T-helper 2 cell treated with Interferon-gamma antibody and Interleukin-4, amounts not matched to agents 5 μg/mL and 100 μg/mL, for 36 hours (primary cell): ENCODE data around the gene TFRC.
"Not testable (repeated sequence)": the region's sequence is repeated elsewhere in the genome, so short reads cannot be mapped to it uniquely, and the experiment has no call there.

Source experiments
- DNase-seq: peaks from one replicate; pipeline ENCODE4 v3.0.0; 2021; ENCODE audit warnings: low spot score
- H3K27ac Mint-ChIP-seq: one replicate; pipeline ENCODE4 v1.8.0; 2021; ENCODE audit warnings: mild to moderate bottlenecking, mixed read lengths
- H3K27me3 Mint-ChIP-seq: one replicate; pipeline ENCODE4 v1.8.0; 2021; ENCODE audit warnings: low read depth, mixed read lengths
- H3K36me3 Mint-ChIP-seq: one replicate; pipeline ENCODE4 v1.8.0; 2021; ENCODE audit warnings: low read depth, mixed read lengths
- H3K4me1 Mint-ChIP-seq: one replicate; pipeline ENCODE4 v1.8.0; 2021; ENCODE audit warnings: low read depth, mixed read lengths
- H3K4me3 Mint-ChIP-seq: one replicate; pipeline ENCODE4 v1.8.0; 2022; ENCODE audit warnings: mild to moderate bottlenecking, moderate library complexity, mixed read lengths
- H3K9me3 Mint-ChIP-seq: one replicate; pipeline ENCODE4 v1.8.0; 2021; ENCODE audit warnings: mixed read lengths

Gene TFRC

DNA sequence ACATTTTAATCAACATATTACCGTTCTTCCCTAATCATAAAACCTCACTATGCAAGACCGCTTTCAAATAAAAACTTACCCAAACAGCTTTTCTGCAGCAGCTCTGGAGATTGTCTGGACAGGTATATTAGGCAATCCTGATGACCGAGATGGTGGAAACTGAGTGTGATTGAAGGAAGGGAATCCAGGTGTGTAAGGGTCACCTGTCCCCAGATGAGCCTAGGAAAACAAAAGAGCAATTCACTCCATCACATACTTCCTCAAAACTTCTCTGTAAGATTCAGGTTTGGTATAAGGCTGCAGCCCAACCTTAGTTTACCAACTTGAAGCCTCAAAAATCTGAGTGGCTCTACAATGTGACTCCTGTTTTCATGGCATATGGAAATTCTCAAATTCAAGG, 14.5 kb downstream of the TFRC start:
- peaks cover 77% of the 10 kb centered on the region for H3K36me3 Mint-ChIP-seq

DNA sequence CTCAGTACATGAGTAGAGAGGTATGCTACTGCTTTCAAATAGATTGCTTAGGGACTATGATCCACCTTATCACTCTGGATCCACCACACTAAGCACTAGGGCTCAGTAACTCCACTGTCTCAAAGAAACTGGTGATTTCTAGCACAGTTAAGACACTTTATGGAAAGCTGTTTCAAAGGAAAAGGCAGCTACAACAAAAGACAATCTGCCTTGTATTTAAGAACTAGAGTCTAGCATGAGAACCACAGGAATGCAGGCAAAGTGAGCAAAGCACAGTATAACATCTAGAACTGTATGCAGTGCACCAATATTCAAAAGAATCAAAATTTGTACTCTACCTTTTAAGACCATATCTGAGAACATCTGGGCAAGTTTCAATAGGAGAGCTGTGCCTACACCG, 17.9 kb downstream of the TFRC start:
- peaks cover 79% of the 10 kb centered on the region for H3K36me3 Mint-ChIP-seq

More for the DNA sequence above, 14.5 kb downstream of the TFRC start:
- H3K9me3 Mint-ChIP-seq: no peaks in the 10 kb centered on the region
- H3K27ac Mint-ChIP-seq: no peak overlapping the region
- peaks cover 9% of the 10 kb centered on the region for H3K4me1 Mint-ChIP-seq
- no peak for DNase-seq
- H3K4me3 Mint-ChIP-seq: no peak overlapping the region
- no peaks in the 10 kb centered on the region for H3K27me3 Mint-ChIP-seq

DNA sequence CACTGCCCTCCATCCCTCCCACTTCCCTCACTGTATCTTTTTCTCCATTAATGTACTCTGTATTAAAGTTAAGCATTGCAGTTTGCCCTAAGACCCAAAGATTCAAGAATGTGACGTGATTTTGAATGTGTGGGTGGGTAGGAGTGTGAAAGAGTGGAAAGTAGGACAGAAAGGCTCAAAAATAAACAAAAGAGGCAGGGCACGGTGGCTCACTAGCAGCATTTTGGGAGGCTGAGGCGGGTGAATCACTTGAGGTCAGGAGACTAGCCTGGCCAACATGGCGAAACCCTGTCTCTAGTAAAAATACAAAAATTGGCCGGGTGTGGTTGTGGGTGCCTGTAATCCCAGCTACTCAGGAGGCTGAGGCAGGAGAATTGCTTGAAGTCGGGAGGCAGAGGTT, 18.4 kb downstream of the TFRC start:
- Mint-ChIP-seq H3K36me3 (peaks cover 79% of the 10 kb centered on the region), H3K9me3 (no peaks in the 10 kb centered on the region), H3K4me3 (no peak overlapping the region), H3K27ac (peak overlapping the region; percentile 12), H3K4me1 (peaks cover 4% of the 10 kb centered on the region), H3K27me3 (no peaks in the 10 kb centered on the region)
- DNase-seq: no peak

More for the DNA sequence above, 17.9 kb downstream of the TFRC start:
- DNase-seq: no peak
- no peak overlapping the region for H3K27ac Mint-ChIP-seq
- H3K4me3 Mint-ChIP-seq: no peak overlapping the region
- H3K27me3 Mint-ChIP-seq: no peaks in the 10 kb centered on the region
- H3K4me1 Mint-ChIP-seq: peaks cover 4% of the 10 kb centered on the region
- no peaks in the 10 kb centered on the region for H3K9me3 Mint-ChIP-seq

DNA sequence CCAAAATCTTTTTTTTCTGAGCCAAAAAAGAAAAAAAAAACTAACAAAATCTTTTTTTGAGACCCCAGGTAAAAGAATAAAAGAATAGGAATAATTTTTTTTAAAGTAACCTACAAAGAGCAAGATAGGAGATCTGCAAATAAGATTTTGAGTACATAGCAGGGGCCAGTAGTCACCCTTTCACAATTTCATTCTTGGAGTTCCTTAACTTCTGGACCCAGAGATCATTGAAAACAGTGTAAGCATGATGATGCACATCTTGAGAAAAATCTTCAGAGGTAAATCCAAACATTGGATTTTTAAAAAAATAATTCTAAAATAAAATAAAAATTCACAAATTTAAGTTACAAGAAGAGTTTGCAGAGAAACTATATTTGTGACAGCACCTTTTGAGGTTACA, 18.8 kb downstream of the TFRC start:
- Mint-ChIP-seq H3K36me3 (peaks cover 82% of the 10 kb centered on the region), H3K4me1 (peaks cover 5% of the 10 kb centered on the region), H3K4me3 (no peak overlapping the region), H3K27me3 (no peaks in the 10 kb centered on the region), H3K27ac (no peak overlapping the region), H3K9me3 (no peaks in the 10 kb centered on the region)
- no peak for DNase-seq

- H3K27ac Mint-ChIP-seq: no peak overlapping the region
- no peak for DNase-seq
Observed at GRCh38 chr3:196060834-196061233, 21.1 kb downstream of the TFRC start.

DNA sequence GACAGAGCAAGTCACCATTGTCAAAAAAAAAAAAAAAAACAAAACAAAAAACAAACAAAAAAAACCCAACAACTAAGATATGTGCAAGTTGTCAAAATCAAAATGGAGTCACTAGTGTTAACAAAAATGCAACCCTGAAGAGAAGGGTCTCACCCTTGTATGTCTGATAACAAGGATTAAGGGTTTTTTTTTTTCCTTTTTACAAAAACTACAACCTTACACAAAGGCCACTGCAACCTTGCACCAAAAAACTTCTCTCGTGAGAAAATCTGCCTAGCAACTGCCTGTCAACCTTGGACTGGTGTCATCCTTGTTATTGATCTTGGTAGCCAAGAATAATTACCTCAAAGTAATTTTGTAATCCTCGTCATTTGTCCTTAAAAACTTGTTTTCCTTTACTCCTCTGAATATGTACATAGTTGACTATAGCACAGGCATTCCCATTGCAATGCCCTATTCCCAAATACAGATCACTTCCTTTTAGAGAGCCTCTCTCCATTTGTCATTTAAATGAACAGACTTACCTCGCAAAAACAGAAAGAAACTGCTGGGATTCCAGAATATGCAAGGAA, 24.0 kb downstream of the TFRC start:
- Mint-ChIP-seq H3K36me3 (peaks cover 74% of the 10 kb centered on the region), H3K4me1 (peaks cover 2% of the 10 kb centered on the region), H3K4me3 (no peak overlapping the region), H3K27me3 (no peaks in the 10 kb centered on the region), H3K27ac (peak overlapping the region; percentile 2), H3K9me3 (no peaks in the 10 kb centered on the region)
- DNase-seq: no peak

More at GRCh38 chr3:196060834-196061233, 21.1 kb downstream of the TFRC start:
- Mint-ChIP-seq H3K4me3 (no peak overlapping the region), H3K9me3 (no peaks in the 10 kb centered on the region), H3K36me3 (peaks cover 76% of the 10 kb centered on the region), H3K27me3 (no peaks in the 10 kb centered on the region), H3K4me1 (peaks cover 2% of the 10 kb centered on the region)

GRCh38 chr3:196056371-196056770, 25.5 kb downstream of the TFRC start:
- not testable (repeated sequence) for DNase-seq, H3K27ac Mint-ChIP-seq, H3K4me3 Mint-ChIP-seq, H3K4me1 Mint-ChIP-seq, H3K27me3 Mint-ChIP-seq, H3K9me3 Mint-ChIP-seq
- peaks cover 76% of the 10 kb centered on the region for H3K36me3 Mint-ChIP-seq

DNA sequence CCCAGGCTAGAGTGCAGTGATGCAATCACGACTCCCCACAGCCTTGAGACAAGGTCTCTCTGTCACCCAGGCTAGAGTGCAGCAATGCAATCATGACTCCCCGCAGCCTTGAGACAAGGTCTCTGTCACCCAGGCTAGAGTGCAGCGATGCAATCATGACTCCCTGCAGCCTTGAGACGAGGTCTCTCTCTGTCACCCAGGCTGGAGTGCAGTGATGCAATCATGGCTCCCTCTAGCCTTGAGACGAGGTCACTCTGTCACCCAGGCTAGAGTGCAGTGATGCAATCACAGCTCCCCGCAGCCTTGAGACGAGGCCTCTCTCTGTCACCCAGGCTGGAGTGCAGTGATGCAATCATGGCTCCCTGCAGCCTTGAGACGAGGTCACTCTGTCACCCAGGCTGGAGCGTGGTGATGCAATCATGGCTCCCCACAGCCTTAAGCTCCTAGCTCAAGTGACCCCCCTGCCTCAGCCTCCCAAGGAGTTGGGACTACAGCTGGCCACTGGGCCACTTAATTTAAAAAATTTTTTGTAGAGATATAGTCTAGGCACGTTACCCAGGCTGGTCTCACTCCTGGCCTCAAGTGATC, 26.1 kb downstream of the TFRC start:
- H3K4me1 Mint-ChIP-seq: peaks cover 2% of the 10 kb centered on the region
- no peak overlapping the region for H3K27ac Mint-ChIP-seq
- H3K36me3 Mint-ChIP-seq: peaks cover 77% of the 10 kb centered on the region
- no peaks in the 10 kb centered on the region for H3K9me3 Mint-ChIP-seq
- DNase-seq: no peak
- no peaks in the 10 kb centered on the region for H3K27me3 Mint-ChIP-seq
- H3K4me3 Mint-ChIP-seq: no peak overlapping the region

- Mint-ChIP-seq H3K27ac (no peak overlapping the region), H3K27me3 (no peaks in the 10 kb centered on the region), H3K4me1 (peaks cover 2% of the 10 kb centered on the region), H3K4me3 (no peak overlapping the region), H3K36me3 (peaks cover 76% of the 10 kb centered on the region), H3K9me3 (no peaks in the 10 kb centered on the region)
- DNase-seq: no peak
Observed at GRCh38 chr3:196055240-196055639, 26.6 kb downstream of the TFRC start.

- no peak overlapping the region for H3K4me3 Mint-ChIP-seq
- H3K4me1 Mint-ChIP-seq: peaks cover 2% of the 10 kb centered on the region
- H3K27ac Mint-ChIP-seq: no peak overlapping the region
Observed at GRCh38 chr3:196054661-196055060, 27.2 kb downstream of the TFRC start.

DNA sequence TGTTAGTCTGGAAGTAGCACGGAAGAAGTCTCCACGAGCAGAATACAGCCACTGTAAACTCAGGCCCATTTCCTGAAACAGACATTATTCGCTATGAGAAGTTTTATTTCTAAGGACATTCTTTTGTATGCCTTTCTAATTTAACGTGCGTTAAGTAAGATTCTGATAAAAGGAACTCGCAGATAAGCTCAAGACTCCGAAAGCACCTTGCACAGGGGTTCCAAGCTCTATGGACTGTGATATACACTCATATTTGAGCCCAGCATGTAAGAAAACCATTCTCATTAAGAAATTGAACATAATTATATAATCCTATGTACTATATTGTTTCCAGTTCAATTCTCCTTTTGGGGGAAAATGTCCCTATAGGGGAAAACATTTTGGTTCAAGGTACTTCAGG, 28.4 kb downstream of the TFRC start:
- Mint-ChIP-seq H3K4me1 (peaks cover 2% of the 10 kb centered on the region), H3K4me3 (no peak overlapping the region), H3K9me3 (no peaks in the 10 kb centered on the region), H3K27me3 (no peaks in the 10 kb centered on the region), H3K27ac (no peak overlapping the region), H3K36me3 (peaks cover 79% of the 10 kb centered on the region)
- DNase-seq: no peak

More at GRCh38 chr3:196054661-196055060, 27.2 kb downstream of the TFRC start:
- DNase-seq: no peak
- no peaks in the 10 kb centered on the region for H3K27me3 Mint-ChIP-seq
- no peaks in the 10 kb centered on the region for H3K9me3 Mint-ChIP-seq
- peaks cover 76% of the 10 kb centered on the region for H3K36me3 Mint-ChIP-seq

- Mint-ChIP-seq H3K4me1 (no peaks in the 10 kb centered on the region), H3K4me3 (no peak overlapping the region), H3K27me3 (no peaks in the 10 kb centered on the region), H3K36me3 (peaks cover 67% of the 10 kb centered on the region), H3K27ac (no peak overlapping the region), H3K9me3 (no peaks in the 10 kb centered on the region)
- DNase-seq: no peak
Observed at GRCh38 chr3:196051282-196052076, 30.4 kb downstream of the TFRC start.

- Mint-ChIP-seq H3K36me3 (peaks cover 70% of the 10 kb centered on the region), H3K4me1 (no peaks in the 10 kb centered on the region), H3K27me3 (no peaks in the 10 kb centered on the region), H3K27ac (no peak overlapping the region), H3K4me3 (no peak overlapping the region), H3K9me3 (no peaks in the 10 kb centered on the region)
- no peak for DNase-seq
Observed at GRCh38 chr3:196050597-196050996, 31.3 kb downstream of the TFRC start.

DNA sequence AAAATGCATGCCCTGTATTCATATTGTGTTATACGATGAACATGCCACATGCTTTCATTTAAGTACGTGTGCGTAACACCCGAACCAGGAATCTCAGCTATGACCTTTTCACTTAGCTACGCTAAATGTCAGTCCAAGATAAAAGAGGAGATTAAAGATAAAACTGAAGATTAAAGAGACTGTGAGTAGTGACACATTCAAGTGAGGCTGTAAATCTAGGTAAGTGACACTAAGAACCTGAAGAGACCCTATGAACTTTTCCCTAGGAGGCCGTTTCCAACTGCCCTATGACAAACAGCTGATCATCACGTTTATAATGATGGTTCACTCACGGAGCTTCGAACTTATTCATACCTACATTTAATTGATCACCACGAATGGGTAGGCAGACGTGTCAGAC, 32.2 kb downstream of the TFRC start:
- Mint-ChIP-seq H3K9me3 (no peaks in the 10 kb centered on the region), H3K36me3 (peaks cover 60% of the 10 kb centered on the region), H3K4me1 (no peaks in the 10 kb centered on the region), H3K27ac (no peak overlapping the region), H3K27me3 (no peaks in the 10 kb centered on the region), H3K4me3 (no peak overlapping the region)
- no peak for DNase-seq
